ENCODE data around the gene PTPRG. TPM values are rescaled to one million over a fixed set of nuclear protein-coding genes. Genes with fewer than 3 reads are reported as not detected.

The PTPRG gene
- total RNA-seq, 1 experiment from 2014 or later = 11.7 TPM

- BruUV-seq (replicated peaks) = no TSS peak
- no peaks in the 10 kb centered on the region for H3K36me3 ChIP-seq (ENCODE audit: insufficient read depth, low read length, poor library complexity, severe bottlenecking)
- no peak overlapping the region for H3K27ac ChIP-seq (ENCODE audit: low read depth, low read length, poor library complexity, severe bottlenecking)
- H3K9me3 ChIP-seq (ENCODE audit: low read depth, low read length, poor library complexity, severe bottlenecking) = no peaks in the 10 kb centered on the region
- H3K4me1 ChIP-seq (ENCODE audit: insufficient read depth, low read length, poor library complexity, severe bottlenecking) = no peaks in the 10 kb centered on the region
- no peak overlapping the region for H3K4me3 ChIP-seq (ENCODE audit: low read depth, low read length, poor library complexity, severe bottlenecking)
- intact Hi-C loops (cut with micrococcal nuclease; ENCODE audit: unreplicated experiment) = no loop called here
- DNase-seq (ENCODE audit: low spot score) = no peak
- ChIA-PET CTCF (no interaction called here), POLR2A (ENCODE audit: low non-redundant PET) (no interaction called here)
- no peaks in the 10 kb centered on the region for H3K27me3 ChIP-seq (replicated peaks; ENCODE audit: insufficient read depth, low read depth, low read length, poor library complexity)
- TF ChIP-seq EZH2 (IDR thresholded peaks at IDR 0.05; ENCODE audit: borderline replicate concordance, low read depth, low read length, poor library complexity, severe bottlenecking) = no peak
- no peak for TF ChIP-seq CTCF (conservative IDR thresholded peaks at IDR 0.05; ENCODE audit: low read depth, low read length)
These were observed 553.4 kb downstream of the PTPRG start for GRCh38 chr3:62114763-62115162.

- no peak for DNase-seq (ENCODE audit: low spot score)
- intact Hi-C loops (cut with micrococcal nuclease; ENCODE audit: unreplicated experiment) = no loop called here
- Histone ChIP-seq H3K4me1 (ENCODE audit: insufficient read depth, low read length, poor library complexity, severe bottlenecking) (no peaks in the 10 kb centered on the region), H3K27ac (ENCODE audit: low read depth, low read length, poor library complexity, severe bottlenecking) (no peak overlapping the region), H3K4me3 (ENCODE audit: low read depth, low read length, poor library complexity, severe bottlenecking) (no peak overlapping the region), H3K9me3 (ENCODE audit: low read depth, low read length, poor library complexity, severe bottlenecking) (no peaks in the 10 kb centered on the region), H3K36me3 (ENCODE audit: insufficient read depth, low read length, poor library complexity, severe bottlenecking) (no peaks in the 10 kb centered on the region), H3K27me3 (replicated peaks; ENCODE audit: insufficient read depth, low read depth, low read length, poor library complexity) (no peaks in the 10 kb centered on the region)
- BruUV-seq (replicated peaks) = no TSS peak
- POLR2A ChIA-PET (ENCODE audit: low non-redundant PET) = no interaction called here
- TF ChIP-seq EZH2 (IDR thresholded peaks at IDR 0.05; ENCODE audit: borderline replicate concordance, low read depth, low read length, poor library complexity, severe bottlenecking) = no peak
- no peak for TF ChIP-seq CTCF (conservative IDR thresholded peaks at IDR 0.05; ENCODE audit: low read depth, low read length)
- CTCF ChIA-PET = no interaction called here
These were observed 556.7 kb downstream of the PTPRG start for GRCh38 chr3:62117903-62118548.

- H3K36me3 ChIP-seq (ENCODE audit: insufficient read depth, low read length, poor library complexity, severe bottlenecking) = no peaks in the 10 kb centered on the region
- H3K4me3 ChIP-seq (ENCODE audit: low read depth, low read length, poor library complexity, severe bottlenecking) = no peak overlapping the region
- ChIA-PET CTCF (no interaction called here), POLR2A (ENCODE audit: low non-redundant PET) (no interaction called here)
- no peaks in the 10 kb centered on the region for H3K9me3 ChIP-seq (ENCODE audit: low read depth, low read length, poor library complexity, severe bottlenecking)
- TF ChIP-seq CTCF (conservative IDR thresholded peaks at IDR 0.05; ENCODE audit: low read depth, low read length) (no peak), EZH2 (IDR thresholded peaks at IDR 0.05; ENCODE audit: borderline replicate concordance, low read depth, low read length, poor library complexity, severe bottlenecking) (no peak)
- no TSS peak for BruUV-seq (replicated peaks)
- intact Hi-C loops (cut with micrococcal nuclease; ENCODE audit: unreplicated experiment) = no loop called here
- H3K27ac ChIP-seq (ENCODE audit: low read depth, low read length, poor library complexity, severe bottlenecking) = no peak overlapping the region
- H3K27me3 ChIP-seq (replicated peaks; ENCODE audit: insufficient read depth, low read depth, low read length, poor library complexity) = no peaks in the 10 kb centered on the region
- DNase-seq (ENCODE audit: low spot score) = no peak
- H3K4me1 ChIP-seq (ENCODE audit: insufficient read depth, low read length, poor library complexity, severe bottlenecking) = no peaks in the 10 kb centered on the region
These were observed 557.8 kb downstream of the PTPRG start for GRCh38 chr3:62119139-62119538.
